Smooth muscle cell (in vitro differentiated cells): Measurements from ENCODE around the gene PDE11A. TPM values are rescaled to one million over a fixed set of nuclear protein-coding genes. Genes with fewer than 3 reads are reported as not detected.

Source experiments
- DNase-seq: peaks from one replicate; lab custom pipeline; 2025; ENCODE audit not compliant: unreplicated experiment; lab: John Stamatoyannopoulos, UW
- H2AFZ ChIP-seq: fragments of 200-600 bp; sonication (generic); 2 replicates; pipeline ENCODE4 v1.6.0; 2016; ENCODE audit warnings: antibody characterized with exemption, low read depth, mild to moderate bottlenecking
- H3F3A ChIP-seq: fragments of 200-600 bp; sonication (generic); 2 replicates; pipeline ENCODE4 v1.6.0; 2017; ENCODE audit warnings: antibody characterized with exemption, low read depth
- H3K27ac ChIP-seq: fragments of 200-600 bp; sonication (generic); 2 replicates; pipeline ENCODE4 v1.5.1; 2016; ENCODE audit warnings: low read depth, mild to moderate bottlenecking
- H3K27me3 ChIP-seq: fragments of 200-600 bp; sonication (generic); 2 replicates; pipeline ENCODE4 v1.6.1; 2016; ENCODE audit warnings: low read depth, mild to moderate bottlenecking
- H3K36me3 ChIP-seq: fragments of 200-600 bp; sonication (generic); 2 replicates; pipeline ENCODE4 v1.5.1; 2016; ENCODE audit warnings: low read depth
- H3K4me1 ChIP-seq: fragments of 200-600 bp; sonication (generic); 2 replicates; pipeline ENCODE4 v1.5.1; 2016; ENCODE audit warnings: low read depth
- H3K4me2 ChIP-seq: fragments of 200-600 bp; sonication (generic); 2 replicates; pipeline ENCODE4 v1.6.0; 2016; ENCODE audit warnings: mild to moderate bottlenecking
- H3K4me3 ChIP-seq: fragments of 200-600 bp; sonication (generic); 2 replicates; pipeline ENCODE4 v1.5.1; 2016; ENCODE audit warnings: mild to moderate bottlenecking
- H3K79me2 ChIP-seq: fragments of 200-600 bp; sonication (generic); 2 replicates; pipeline ENCODE4 v1.6.0; 2016; ENCODE audit warnings: low read depth, mild to moderate bottlenecking
- H3K9ac ChIP-seq: fragments of 200-600 bp; sonication (generic); 2 replicates; pipeline ENCODE4 v1.6.0; 2016; ENCODE audit warnings: low read depth
- H3K9me3 ChIP-seq: fragments of 200-600 bp; sonication (generic); replicated peaks from 2 replicates; pipeline ENCODE4 v1.5.1; 2016; ENCODE audit warnings: low read depth
- H4K20me1 ChIP-seq: fragments of 200-600 bp; sonication (generic); 2 replicates; pipeline ENCODE4 v1.6.0; 2016; ENCODE audit warnings: low read depth
- CTCF ChIP-seq: fragments of 200-600 bp; sonication (generic); IDR thresholded peaks from 2 replicates; pipeline ENCODE4 v1.5.1; 2017; ENCODE audit warnings: borderline replicate concordance, mild to moderate bottlenecking, antibody characterized with exemption; ENCODE audit not compliant: insufficient read depth, poor library complexity, severe bottlenecking
- WGBS: methylation state at CpG from one replicate; pipeline ENCODE4 v1.1.7; 2016; ENCODE audit warnings: low lambda C conversion rate; 5-methylcytosine and 5-hydroxymethylcytosine counted together
- polyA plus RNA-seq: library from polyadenylated mRNA; unstranded; fragments of >200 nt; fragmentation: Nextera tagmentation; extraction: Ambion mirVana; gene quantifications from 2 replicates; pipeline ENCODE4 v1.2.1, GENCODE V29; 2016
- total RNA-seq: library from RNA; depleted of rRNA; stranded (reverse); fragments of >200 nt; gene quantifications from 2 replicates; pipeline ENCODE4 v1.2.3, GENCODE V29; 2014

Gene PDE11A
- total and polyA plus RNA-seq, 2 experiments from 2014 or later, result under 0.01 TPM; not detected in 1

- H3K36me3 ChIP-seq, result no peaks in the 10 kb centered on the region
- DNase-seq, result no peak
- TF ChIP-seq CTCF, result no peak
- H2AFZ ChIP-seq, result no peak overlapping the region
- H3K9ac ChIP-seq, result no peak overlapping the region
- no peak overlapping the region for H3K27ac ChIP-seq
- WGBS, result 85% methylated on average over 9 of the region's 9 CpGs
- no peak overlapping the region for H3K4me2 ChIP-seq
- H3K9me3 ChIP-seq, result no peaks in the 10 kb centered on the region
- no peaks in the 10 kb centered on the region for H3K4me1 ChIP-seq
- H3K79me2 ChIP-seq, result no peaks in the 10 kb centered on the region
- peaks cover 6% of the 10 kb centered on the region for H3K27me3 ChIP-seq
- H3F3A ChIP-seq, result no peaks in the 10 kb centered on the region
- H3K4me3 ChIP-seq, result no peak overlapping the region
- H4K20me1 ChIP-seq, result no peaks in the 10 kb centered on the region
Observed at GRCh38 chr2:177708660-177709444, 363.7 kb downstream of the PDE11A start.

GRCh38 chr2:177708106-177708505 lies 364.5 kb downstream of the PDE11A start:
- no peak overlapping the region for H3K9ac ChIP-seq
- no peak overlapping the region for H2AFZ ChIP-seq
- H3K27me3 ChIP-seq, result peaks cover 6% of the 10 kb centered on the region
- H3K36me3 ChIP-seq, result no peaks in the 10 kb centered on the region
- H3K9me3 ChIP-seq, result no peaks in the 10 kb centered on the region
- no peaks in the 10 kb centered on the region for H4K20me1 ChIP-seq
- no peak overlapping the region for H3K27ac ChIP-seq
- no peak for DNase-seq
- no peak for TF ChIP-seq CTCF
- no peaks in the 10 kb centered on the region for H3K4me1 ChIP-seq
- H3K79me2 ChIP-seq, result no peaks in the 10 kb centered on the region
- no peaks in the 10 kb centered on the region for H3F3A ChIP-seq
- WGBS, result 98% methylated on average over 2 of the region's 2 CpGs
- no peak overlapping the region for H3K4me2 ChIP-seq
- H3K4me3 ChIP-seq, result no peak overlapping the region

GRCh38 chr2:177705511-177706173 lies 366.9 kb downstream of the PDE11A start:
- no peak overlapping the region for H3K4me2 ChIP-seq
- H3K79me2 ChIP-seq, result no peaks in the 10 kb centered on the region
- 87% methylated on average over 4 of the region's 4 CpGs for WGBS
- no peak for DNase-seq
- H3F3A ChIP-seq, result no peaks in the 10 kb centered on the region
- H3K36me3 ChIP-seq, result no peaks in the 10 kb centered on the region
- no peak overlapping the region for H3K9ac ChIP-seq
- H4K20me1 ChIP-seq, result no peaks in the 10 kb centered on the region
- H3K4me3 ChIP-seq, result no peak overlapping the region
- H3K9me3 ChIP-seq, result no peaks in the 10 kb centered on the region
- H3K27ac ChIP-seq, result no peak overlapping the region
- H3K27me3 ChIP-seq, result peaks cover 6% of the 10 kb centered on the region
- no peak overlapping the region for H2AFZ ChIP-seq
- TF ChIP-seq CTCF, result no peak
- H3K4me1 ChIP-seq, result no peaks in the 10 kb centered on the region

- no peaks in the 10 kb centered on the region for H3F3A ChIP-seq
- no peaks in the 10 kb centered on the region for H3K79me2 ChIP-seq
- no peak overlapping the region for H3K4me2 ChIP-seq
- H3K9ac ChIP-seq, result no peak overlapping the region
- no peaks in the 10 kb centered on the region for H3K4me1 ChIP-seq
- DNase-seq, result no peak
- no peaks in the 10 kb centered on the region for H3K9me3 ChIP-seq
- H3K27me3 ChIP-seq, result peaks cover 6% of the 10 kb centered on the region
- H2AFZ ChIP-seq, result no peak overlapping the region
- no peaks in the 10 kb centered on the region for H4K20me1 ChIP-seq
- H3K36me3 ChIP-seq, result no peaks in the 10 kb centered on the region
- no peak overlapping the region for H3K27ac ChIP-seq
- WGBS, result 100% methylated on average over 1 of the region's 1 CpG
- H3K4me3 ChIP-seq, result no peak overlapping the region
- TF ChIP-seq CTCF, result no peak
Observed at GRCh38 chr2:177703159-177703558, 369.4 kb downstream of the PDE11A start.
